AG04449 (cell line): ENCODE data around the gene AKAP6.

Experiments used
- CTCF ChIA-PET: fragments of 350-600 bp; formaldehyde crosslinking; extraction: SDS; loops from one replicate; lab custom pipeline; 2021; ENCODE audit warnings: antibody characterized with exemption; lab: Yijun Ruan, JAX
- POLR2A ChIA-PET: fragments of 400-600, 350-600 bp; formaldehyde crosslinking; extraction: SDS; loops from one replicate; lab custom pipeline; 2020; ENCODE audit warnings: antibody characterized with exemption, inconsistent platforms; lab: Yijun Ruan, JAX
- DNase-seq: peaks from one replicate; pipeline ENCODE4 v3.0.0-alpha.2; 2010; ENCODE audit warnings: low read depth, low spot score
- H3K4me3 ChIP-seq: 2 replicates; pipeline ENCODE4 v1.5.1; 2011; ENCODE audit warnings: low read depth, mild to moderate bottlenecking, control low read depth, low read length
- TF ChIP-seq, protein P1 (sequence below): IDR thresholded peaks from one replicate; pipeline ENCODE4 v1.5.1; 2011; ENCODE audit warnings: mild to moderate bottlenecking, moderate library complexity, low read length, control low read depth, inconsistent platforms; ENCODE audit not compliant: insufficient read depth; ENCODE audit errors: missing control alignments

Gene AKAP6

DNA sequence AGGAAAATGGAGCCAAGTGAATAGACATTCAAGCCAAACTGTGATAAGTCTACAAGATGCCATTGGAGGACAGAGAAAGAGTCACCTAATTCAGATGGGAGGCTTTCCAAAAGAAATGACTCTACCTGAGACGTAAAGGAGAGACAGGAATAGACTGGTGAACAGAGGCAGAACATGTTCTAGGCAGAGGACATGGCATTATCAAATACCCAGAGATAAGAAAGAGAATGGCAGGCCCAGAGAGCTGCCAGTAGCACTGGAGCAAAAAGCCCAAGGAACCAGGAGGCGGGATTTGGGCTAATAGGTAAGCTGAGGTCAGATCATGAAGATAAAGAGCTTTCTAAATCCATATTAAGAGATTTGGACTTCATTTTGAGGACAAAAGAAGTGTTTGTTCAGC is 207.1 kb downstream of the AKAP6 start:
- TF ChIP-seq, protein P1, sequence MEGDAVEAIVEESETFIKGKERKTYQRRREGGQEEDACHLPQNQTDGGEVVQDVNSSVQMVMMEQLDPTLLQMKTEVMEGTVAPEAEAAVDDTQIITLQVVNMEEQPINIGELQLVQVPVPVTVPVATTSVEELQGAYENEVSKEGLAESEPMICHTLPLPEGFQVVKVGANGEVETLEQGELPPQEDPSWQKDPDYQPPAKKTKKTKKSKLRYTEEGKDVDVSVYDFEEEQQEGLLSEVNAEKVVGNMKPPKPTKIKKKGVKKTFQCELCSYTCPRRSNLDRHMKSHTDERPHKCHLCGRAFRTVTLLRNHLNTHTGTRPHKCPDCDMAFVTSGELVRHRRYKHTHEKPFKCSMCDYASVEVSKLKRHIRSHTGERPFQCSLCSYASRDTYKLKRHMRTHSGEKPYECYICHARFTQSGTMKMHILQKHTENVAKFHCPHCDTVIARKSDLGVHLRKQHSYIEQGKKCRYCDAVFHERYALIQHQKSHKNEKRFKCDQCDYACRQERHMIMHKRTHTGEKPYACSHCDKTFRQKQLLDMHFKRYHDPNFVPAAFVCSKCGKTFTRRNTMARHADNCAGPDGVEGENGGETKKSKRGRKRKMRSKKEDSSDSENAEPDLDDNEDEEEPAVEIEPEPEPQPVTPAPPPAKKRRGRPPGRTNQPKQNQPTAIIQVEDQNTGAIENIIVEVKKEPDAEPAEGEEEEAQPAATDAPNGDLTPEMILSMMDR, result no peak
- CTCF ChIA-PET, result interaction anchor here (0.8 to 1.4 kb wide), 3 partner anchors 9 to 24 kb away, joined by 3 to 4 read pairs (median 3); no protein-coding TSS in a partner anchor
- DNase-seq, result no peak
- POLR2A ChIA-PET, result no interaction called here
- no peak overlapping the region for H3K4me3 ChIP-seq

DNA sequence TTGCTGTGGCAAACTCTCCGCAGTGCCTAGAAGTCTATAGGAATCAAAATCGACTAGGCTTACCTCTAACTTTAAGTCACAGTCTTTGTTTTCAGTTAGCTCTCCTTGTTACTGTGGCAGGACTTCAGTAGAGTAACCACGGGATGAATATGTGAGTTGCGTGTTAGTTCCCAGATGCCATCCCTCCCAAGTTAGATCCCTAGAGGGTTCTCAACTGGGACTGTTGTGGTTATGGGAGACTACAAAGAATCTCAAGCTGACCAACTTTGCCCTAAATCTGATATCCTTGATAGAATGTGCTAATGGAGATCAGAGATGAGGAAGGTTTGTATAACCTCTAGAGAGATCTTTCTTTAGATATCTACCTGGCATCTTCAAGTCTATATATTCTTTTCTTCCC is 208.1 kb downstream of the AKAP6 start:
- H3K4me3 ChIP-seq, result no peak overlapping the region
- POLR2A ChIA-PET, result no interaction called here

DNA sequence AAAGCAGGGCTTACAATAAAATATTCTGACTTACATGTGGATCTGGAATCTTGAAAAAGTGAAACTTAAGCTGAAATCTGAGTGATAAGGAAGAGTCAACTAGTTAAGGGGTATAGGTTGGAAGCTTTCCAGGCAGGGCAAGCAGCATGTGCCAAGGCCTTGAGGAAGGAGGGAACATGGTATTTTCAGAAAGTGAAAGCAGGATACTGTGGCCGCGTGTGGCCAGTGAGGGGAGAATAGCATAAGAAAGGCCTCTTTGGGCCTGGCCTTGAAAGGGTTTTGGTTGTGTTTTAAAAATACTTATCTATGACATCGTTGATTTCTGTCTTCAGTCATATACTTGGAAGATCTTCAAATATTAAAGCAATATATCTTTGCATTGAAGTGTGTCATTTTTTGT is 213.4 kb downstream of the AKAP6 start:
- ChIA-PET CTCF (interaction anchor here (1.6 kb wide), 1 partner anchor 17 kb away, joined by 4 read pairs; no protein-coding TSS in a partner anchor), POLR2A (no interaction called here)
- TF ChIP-seq, protein P1, result no peak
- DNase-seq, result no peak
- no peak overlapping the region for H3K4me3 ChIP-seq

More for the DNA sequence above, 208.1 kb downstream of the AKAP6 start:
- CTCF ChIA-PET, result interaction anchor here (0.7 to 1.5 kb wide), 2 partner anchors 11 to 23 kb away, joined by 3 read pairs; no protein-coding TSS in a partner anchor
- DNase-seq, result no peak
- TF ChIP-seq, protein P1, result no peak

DNA sequence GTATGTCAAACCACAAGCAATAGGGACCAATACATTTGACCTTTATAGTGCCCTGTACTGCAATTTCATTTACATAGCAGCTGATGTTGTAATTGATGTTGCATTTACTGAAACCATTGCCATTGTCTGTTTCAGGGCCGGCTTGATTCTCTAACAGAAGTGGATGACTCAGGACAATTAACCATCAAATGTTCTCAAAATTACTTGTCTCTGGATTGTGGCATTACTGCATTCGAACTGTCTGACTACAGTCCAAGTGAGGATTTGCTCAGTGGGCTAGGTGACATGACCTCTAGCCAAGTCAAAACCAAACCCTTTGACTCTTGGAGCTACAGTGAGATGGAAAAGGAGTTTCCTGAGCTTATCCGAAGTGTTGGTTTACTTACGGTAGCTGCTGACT is 216.0 kb downstream of the AKAP6 start:
- no peak overlapping the region for H3K4me3 ChIP-seq
- TF ChIP-seq, protein P1, result no peak
- CTCF ChIA-PET, result no interaction called here
- POLR2A ChIA-PET, result no interaction called here
- DNase-seq, result no peak

GRCh38 chr14:32545506-32546210 is 216.6 kb downstream of the AKAP6 start:
- TF ChIP-seq, protein P1, result no peak
- no peak overlapping the region for H3K4me3 ChIP-seq
- ChIA-PET POLR2A (no interaction called here), CTCF (no interaction called here)
- no peak for DNase-seq

GRCh38 chr14:32546246-32546645 is 217.1 kb downstream of the AKAP6 start:
- ChIA-PET POLR2A (no interaction called here), CTCF (interaction anchor here (1.0 kb wide), 1 partner anchor 33 kb away, joined by 3 read pairs; no protein-coding TSS in a partner anchor)
- no peak for DNase-seq
- H3K4me3 ChIP-seq, result no peak overlapping the region
- TF ChIP-seq, protein P1, result no peak
